Cortex of kidney (tissue), 1 donor: ENCODE data around the gene PPP4R3C.
"Not testable (repeated sequence)": the region's sequence is repeated elsewhere in the genome, so short reads cannot be mapped to it uniquely, and the experiment has no call there.

ENCODE experiments used
- DNase-seq: peaks from one replicate; lab custom pipeline; 2025; lab: John Stamatoyannopoulos, UW

PPP4R3C gene

DNA sequence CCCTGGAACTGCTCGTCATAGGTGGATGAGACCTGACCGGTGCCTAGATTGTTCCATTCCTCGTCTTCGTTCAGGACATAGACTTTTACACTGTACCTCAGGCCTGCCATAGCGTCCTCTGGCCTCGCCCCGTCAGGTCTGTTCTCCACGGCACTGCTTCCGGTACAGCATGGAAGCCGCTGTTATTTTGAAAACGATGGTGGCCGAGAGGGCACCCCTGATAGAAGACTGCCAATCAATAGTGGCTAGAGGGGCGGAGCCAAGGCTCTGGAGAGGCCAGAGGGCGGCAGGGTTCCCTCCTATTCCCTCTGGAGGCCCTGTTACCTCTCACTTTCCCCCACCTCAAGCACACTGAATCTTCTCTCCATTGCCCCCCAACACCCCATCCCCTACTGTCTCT is at the start of gene PPP4R3C:
TSS of gene PPP4R3C (minus strand) at position 155 of the 400 bp plus-strand sequence. CDS start at position 110, 45 bp downstream.
- no peak for DNase-seq

DNA sequence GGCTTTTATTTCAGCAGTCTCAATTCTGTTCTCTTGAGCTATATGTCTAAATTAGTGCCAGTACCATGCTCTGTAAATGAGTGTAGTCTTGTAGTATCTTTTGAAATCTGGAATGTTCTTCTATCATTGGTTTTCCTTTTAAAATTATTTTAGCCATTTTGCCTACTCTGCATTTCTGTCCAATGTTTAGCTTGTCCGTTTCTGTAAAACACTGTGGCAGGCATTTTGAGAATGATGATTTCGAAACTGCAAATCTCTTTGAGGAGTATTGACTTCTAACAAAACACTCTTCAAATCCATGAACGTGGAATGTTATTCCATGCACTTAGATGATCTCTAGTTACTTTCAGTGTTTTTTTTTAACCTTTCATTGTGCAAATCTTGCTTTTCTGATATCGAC is 28.3 kb upstream of the PPP4R3C start:
- DNase-seq, result no peak

- no peak for DNase-seq
Measured at GRCh38 chrX:27466051-27466450, 2.9 kb upstream of the PPP4R3C start.

DNA sequence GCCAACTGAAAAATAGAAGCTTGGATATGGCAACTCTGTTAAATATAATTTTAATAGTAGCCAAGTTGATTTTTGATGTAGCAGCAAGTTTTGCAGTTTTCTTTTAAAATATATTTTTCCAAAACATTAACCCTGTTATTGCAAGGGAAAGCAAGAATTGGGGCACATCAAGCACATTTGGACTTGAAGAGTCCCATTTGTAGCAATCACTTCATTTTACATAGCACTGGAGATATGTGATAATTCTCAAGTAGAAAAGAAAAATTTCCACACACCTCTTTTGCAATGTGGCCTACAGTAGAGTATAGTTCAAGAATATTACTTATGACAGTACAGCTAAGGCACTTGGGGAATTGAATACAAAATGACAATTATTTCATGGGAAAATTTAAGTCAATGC is 1.9 kb upstream of the PPP4R3C start:
- DNase-seq, result no peak

- DNase-seq, result not testable (repeated sequence)
Measured at GRCh38 chrX:27459129-27459528, 4.0 kb downstream of the PPP4R3C start.

- DNase-seq, result not testable (repeated sequence)
Measured at GRCh38 chrX:27458544-27458943, 4.6 kb downstream of the PPP4R3C start.

- no peak for DNase-seq
Measured at GRCh38 chrX:27451324-27451723, 11.8 kb downstream of the PPP4R3C start.

- DNase-seq, result no peak
Measured at GRCh38 chrX:27446423-27446822, 16.7 kb downstream of the PPP4R3C start.

DNA sequence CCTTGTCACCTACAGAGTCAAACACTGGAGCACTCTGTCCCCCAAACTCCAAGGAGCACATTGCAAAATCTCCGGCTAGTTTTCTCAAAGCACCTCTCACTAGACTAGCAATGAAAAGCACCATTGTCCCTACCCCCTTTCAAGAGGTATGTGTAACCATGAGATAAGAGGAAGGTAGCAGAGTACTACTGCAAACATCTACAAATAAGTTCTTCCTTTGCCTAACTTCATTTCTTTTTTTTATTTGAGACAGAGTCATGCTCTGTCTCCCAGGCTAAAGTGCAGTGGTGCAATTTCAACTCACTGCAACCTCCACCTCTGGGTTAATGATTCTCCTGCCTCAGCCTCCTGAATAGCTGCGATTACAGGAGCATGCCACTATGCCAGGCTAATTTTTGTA is 17.7 kb downstream of the PPP4R3C start:
- DNase-seq, result no peak

DNA sequence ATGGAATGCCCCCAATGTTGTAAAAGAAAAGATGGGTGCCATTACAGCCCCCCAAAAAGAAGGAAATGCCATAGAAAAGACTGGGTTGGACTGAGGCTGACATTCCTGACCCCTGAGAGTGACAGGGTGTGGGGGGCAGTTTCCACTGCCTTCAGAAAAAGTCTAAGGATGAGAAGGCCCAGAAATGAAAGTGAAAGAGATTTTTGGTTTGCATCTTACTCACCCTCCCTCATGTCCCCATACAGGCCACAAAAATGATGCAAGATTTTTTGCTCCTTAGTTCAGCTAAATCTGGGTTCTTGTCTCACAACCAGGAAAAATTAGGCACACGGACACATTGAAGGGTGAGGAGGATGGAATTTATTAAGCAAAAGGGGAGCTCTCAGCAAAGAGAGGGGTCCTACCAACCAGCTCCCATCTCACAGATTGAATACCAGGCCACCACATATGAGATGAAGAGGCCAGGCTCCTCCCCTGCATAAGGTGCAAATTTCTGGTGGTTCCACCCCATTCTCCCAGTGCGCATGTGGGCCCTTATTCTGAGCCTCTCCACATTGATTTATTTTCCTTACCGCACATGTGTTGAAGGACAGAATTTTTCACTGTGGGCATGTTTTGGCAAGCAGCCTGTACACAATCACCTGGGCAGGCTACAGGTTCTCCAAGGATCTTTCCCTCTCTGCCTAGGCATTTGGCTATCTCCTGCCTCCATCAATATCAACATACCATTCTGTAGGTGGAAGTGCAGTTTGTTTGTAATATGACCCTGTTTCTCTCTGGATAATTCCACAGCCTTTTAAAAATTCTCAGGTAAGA is 18.8 kb downstream of the PPP4R3C start:
- no peak for DNase-seq

GRCh38 chrX:27442392-27442791 is 20.7 kb downstream of the PPP4R3C start:
- DNase-seq, result not testable (repeated sequence)

DNA sequence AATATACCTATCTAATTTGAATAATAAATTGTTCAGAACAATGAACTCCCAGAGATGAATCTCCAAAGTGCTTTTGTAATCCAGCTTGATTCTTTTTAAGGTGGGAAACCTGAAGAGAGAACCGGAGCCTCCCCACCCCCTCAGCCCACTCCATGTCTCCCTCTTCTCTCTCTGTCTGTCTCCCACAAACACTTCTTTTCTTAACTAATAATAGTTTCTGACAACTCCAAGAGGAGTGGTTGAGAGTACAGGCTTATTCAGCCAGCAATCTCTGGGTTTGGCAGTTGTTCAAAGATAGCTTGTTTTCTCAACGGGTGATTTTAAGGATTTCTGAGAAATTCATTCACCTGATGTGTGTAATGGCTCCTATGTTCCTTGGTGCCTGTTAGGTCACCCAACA is 23.4 kb downstream of the PPP4R3C start:
- no peak for DNase-seq

GRCh38 chrX:27438937-27439336 is 24.2 kb downstream of the PPP4R3C start:
- DNase-seq, result no peak

DNA sequence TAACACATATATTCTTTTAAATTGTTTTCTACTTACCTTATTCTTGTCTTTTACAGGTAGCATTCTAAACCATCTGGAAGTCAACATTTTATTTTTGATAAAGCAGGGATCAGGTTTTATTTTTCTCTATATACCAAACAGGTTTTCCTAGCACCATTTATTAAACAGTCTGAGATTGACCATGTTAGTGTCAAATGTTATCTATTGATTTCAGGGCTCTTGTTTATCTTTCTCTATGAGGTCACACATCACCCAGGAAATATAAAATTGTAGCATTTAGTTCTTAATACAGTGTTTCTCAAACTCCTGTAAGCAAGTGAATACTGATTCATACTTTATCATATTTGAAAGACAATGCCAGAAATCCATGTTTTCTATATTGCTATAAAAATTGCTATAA is 28.1 kb downstream of the PPP4R3C start:
- no peak for DNase-seq
